GM18505 (cell line): ENCODE data around the gene TXNRD1.
A peak's percentile ranks its signal among the peaks of the same experiment; 100 is the strongest.

Experiments used
- ATAC-seq: cut with Tn5 transposase; IDR thresholded peaks from one replicate; pipeline ENCODE4 v1.9.1; 2021; ENCODE audit not compliant: unreplicated experiment
- POLR2A ChIP-seq: IDR thresholded peaks from 4 replicates; pipeline ENCODE4 v1.6.1; 2011; ENCODE audit warnings: borderline replicate concordance; ENCODE audit not compliant: insufficient read depth, insufficient read length; ENCODE audit errors: extremely low read depth

The TXNRD1 gene

DNA sequence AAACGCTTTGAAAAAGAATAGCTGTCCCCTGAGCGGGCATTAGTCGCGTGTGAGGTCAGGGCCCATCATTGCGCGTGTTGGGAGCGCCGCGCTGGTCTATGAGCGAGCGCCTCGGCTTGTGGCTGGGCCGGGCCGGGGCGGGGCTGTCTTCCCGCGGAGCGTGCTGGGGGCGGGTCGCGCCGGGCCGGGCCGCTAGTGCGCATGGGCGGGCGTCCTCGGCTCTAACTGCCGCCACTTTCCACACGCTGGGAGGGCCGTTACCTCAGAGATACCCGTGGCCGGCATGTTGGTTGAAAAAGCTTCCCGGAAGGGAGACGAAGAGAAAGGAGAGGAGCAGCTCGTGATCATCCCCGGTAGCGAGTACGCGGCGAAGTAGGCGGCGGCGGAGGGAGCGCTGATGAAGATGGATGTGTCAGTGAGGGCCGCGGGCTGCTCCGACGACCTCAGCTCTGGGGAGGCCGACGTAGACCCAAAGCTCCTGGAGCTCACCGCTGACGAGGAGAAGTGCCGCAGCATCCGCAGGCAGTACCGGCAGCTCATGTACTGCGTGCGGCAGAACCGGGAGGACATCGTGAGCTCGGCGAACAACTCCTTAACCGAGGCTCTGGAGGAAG, 88.1 kb downstream of the TXNRD1 start, which contains the start of gene EID3:
Gene EID3 (plus strand): TSS at position 202 of the 614 bp plus-strand sequence. CDS start 196 bp downstream, at position 398.
- no peak for TF ChIP-seq POLR2A
- peak; percentile 80 for ATAC-seq

GRCh38 chr12:104304261-104305009, 88.9 kb downstream of the TXNRD1 start:
- no peak for TF ChIP-seq POLR2A
- ATAC-seq: no peak

GRCh38 chr12:104305349-104305748, 89.8 kb downstream of the TXNRD1 start:
- TF ChIP-seq POLR2A: no peak
- no peak for ATAC-seq

- no peak for TF ChIP-seq POLR2A
- ATAC-seq: no peak
Measured at GRCh38 chr12:104306376-104306775, 90.8 kb downstream of the TXNRD1 start.

- no peak for ATAC-seq
- no peak for TF ChIP-seq POLR2A
Measured at GRCh38 chr12:104306943-104307654, 91.5 kb downstream of the TXNRD1 start.

DNA sequence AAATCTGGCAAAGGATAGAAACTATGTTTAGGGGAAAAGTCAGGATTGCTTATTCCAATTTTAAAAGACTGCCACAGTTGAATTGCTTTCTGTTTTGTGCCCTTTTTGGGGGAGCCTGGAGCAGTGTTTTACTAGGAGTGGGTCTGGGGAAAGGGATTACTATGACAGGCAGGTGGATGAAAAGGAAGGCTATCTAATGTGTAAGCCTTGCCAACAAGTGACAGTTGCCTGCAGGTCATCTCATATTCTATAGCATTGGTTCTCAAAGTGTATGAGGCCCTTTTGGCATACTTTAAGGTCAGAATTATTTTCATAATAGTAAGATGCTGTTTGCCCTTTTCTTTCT, 92.0 kb downstream of the TXNRD1 start:
- ATAC-seq: no peak
- TF ChIP-seq POLR2A: no peak

DNA sequence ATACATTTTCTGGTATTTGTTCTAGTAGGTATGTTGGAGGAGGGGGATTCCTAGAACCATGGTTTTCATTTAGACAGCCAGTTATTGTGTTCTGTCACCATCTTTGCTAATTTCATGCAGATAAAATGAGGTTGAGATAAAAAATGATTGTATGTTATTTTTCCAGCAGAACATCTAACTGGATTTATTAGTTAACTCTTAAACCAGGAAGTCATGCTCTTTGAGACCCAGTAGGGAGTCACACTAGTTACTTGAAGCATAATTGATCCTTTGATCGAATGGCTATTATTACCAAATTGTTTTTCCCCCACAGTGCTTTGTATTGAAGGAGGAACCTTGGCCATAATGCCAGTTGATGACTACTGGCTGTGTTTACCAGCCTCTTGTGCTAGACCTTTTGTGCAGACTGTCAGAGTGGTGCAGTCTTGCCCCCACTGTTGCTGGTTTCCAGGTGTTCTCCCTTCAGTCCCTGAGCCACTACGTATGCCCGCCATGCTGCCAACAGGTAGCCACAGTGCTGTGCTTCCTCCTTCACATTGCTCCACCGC, 93.9 kb downstream of the TXNRD1 start:
- TF ChIP-seq POLR2A: no peak
- ATAC-seq: no peak

DNA sequence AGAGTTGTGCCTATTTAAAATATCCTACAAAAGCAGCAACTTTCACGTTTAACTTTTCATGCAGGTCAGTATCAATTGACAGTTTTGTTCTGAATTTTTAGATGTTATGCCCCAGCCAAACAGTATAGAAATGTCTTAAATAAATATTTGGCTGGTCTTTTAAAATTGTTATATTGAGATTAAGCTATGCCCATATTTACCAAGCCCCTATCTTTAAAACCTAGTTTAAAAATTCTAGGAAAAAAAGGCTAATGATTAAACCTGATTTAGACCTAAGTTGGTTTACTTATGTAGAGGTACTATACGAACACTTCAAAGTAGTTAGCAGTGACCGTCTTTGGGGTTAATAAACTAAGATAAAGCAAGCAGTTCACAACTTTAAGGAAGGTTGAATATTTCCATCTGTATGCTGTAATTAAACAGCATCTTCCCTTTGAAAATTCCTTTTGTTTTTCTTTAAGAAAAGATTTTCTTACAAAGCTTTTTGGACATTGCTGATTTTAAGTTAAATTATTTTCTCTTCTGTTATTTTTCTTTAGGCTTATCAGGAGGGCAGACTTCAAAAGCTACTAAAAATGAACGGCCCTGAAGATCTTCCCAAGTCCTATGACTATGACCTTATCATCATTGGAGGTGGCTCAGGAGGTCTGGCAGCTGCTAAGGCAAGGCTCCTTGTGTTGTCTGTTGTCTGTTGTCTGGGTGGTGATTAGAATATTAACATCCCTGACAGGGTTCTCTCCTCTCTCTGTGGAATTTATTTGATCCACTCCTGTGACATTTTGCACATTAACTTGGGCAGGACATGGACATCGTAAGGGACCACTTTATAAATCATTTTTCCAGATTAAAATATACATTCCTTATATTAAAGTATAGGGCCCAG, 95.4 kb downstream of the TXNRD1 start:
- ATAC-seq: no peak
- no peak for TF ChIP-seq POLR2A

DNA sequence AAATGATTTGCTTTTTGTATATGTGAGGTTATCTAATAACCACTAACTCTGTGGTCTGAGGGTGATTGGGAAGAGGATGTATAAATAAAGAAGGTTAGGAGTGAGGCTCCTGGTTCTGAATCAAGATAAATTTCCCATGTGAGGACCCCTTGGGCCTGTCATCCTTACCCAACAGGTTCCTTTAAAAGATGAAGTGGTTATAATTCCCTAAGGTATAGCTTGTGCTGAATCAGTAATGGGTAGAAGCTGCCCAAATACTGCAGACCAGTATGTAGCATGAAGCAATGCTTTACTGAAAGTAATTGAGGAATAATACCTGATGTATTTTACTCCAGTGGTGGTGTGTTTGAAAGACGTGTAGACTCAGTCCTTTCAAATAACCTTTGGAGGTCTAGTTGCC, 96.6 kb downstream of the TXNRD1 start:
- no peak for ATAC-seq
- TF ChIP-seq POLR2A: no peak

- no peak for ATAC-seq
- TF ChIP-seq POLR2A: no peak
Measured at GRCh38 chr12:104312654-104313053, 97.1 kb downstream of the TXNRD1 start.

DNA sequence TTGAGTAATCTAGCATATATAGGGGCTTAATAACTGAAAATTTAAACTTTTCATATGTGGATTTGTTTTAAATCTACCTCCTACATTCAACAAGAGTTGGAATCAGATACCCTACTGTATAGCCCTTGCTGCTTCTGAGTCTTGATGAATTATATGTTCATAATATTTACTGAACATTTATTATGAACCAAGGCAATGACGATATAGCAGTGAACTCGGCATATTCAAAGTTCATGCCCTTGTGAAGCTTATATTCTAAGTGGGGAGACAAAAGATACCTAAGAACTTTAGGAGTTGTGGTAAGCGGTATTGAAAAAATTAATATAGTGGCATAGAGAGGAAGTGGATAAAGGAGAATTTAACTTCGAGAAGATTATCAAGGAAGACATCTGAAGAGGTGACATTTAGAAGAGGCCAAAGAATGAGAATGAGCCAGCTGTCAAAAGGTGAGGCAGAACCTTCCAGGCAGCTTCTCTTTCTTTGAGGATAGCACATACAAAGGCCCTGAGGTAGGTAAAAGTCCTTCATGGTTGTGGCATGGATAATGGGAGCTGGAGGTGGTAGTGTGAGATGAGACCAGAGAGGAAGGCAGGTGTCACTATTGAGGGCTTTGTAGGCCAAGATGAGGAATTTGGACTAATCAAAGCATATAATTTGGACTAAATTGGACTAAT, 98.1 kb downstream of the TXNRD1 start:
- no peak for TF ChIP-seq POLR2A
- ATAC-seq: no peak

- no peak for ATAC-seq
Measured at GRCh38 chr12:104314242-104314614, 98.6 kb downstream of the TXNRD1 start.

GRCh38 chr12:104315326-104316224, 100.0 kb downstream of the TXNRD1 start:
- no peak for TF ChIP-seq POLR2A
- ATAC-seq: no peak

More at GRCh38 chr12:104314242-104314614, 98.6 kb downstream of the TXNRD1 start:
- no peak for TF ChIP-seq POLR2A
